ENCODE results near the gene SPDL1. TPM values are rescaled to one million over a fixed set of nuclear protein-coding genes. Genes with fewer than 3 reads are reported as not detected.

SPDL1 gene
- total and polyA plus RNA-seq, 2 donors from 2014 or later: 3.2 to 6.8 TPM

- DNase-seq (no peak), FAIRE-seq (no peak)
- no peak overlapping the region for H3K9ac ChIP-seq (ENCODE audit: low read length in 3 of 3)
- H3K9me3 ChIP-seq (ENCODE audit: control insufficient read depth in 2 of 3, insufficient read depth in 1 of 3, low read length in 3 of 3): no peaks in the 10 kb centered on the region
- intact Hi-C loops (cut with DNase I): no loop called here
- H3K27me3 ChIP-seq (ENCODE audit: control insufficient read depth, insufficient read depth, low read length): no peaks in the 10 kb centered on the region
- H3K36me3 ChIP-seq (ENCODE audit: control insufficient read depth in 2 of 3, insufficient read depth in 3 of 3, low read length in 3 of 3): no peaks in the 10 kb centered on the region
- H3K4me1 ChIP-seq (ENCODE audit: control insufficient read depth in 2 of 3, insufficient read depth in 2 of 3, low read depth in 1 of 3, low read length in 3 of 3): no peaks in the 10 kb centered on the region
- no peak overlapping the region for H3K27ac ChIP-seq (ENCODE audit: low read depth in 2 of 2, low read length in 2 of 2)
- no peak overlapping the region for H3K4me3 ChIP-seq (ENCODE audit: low read length in 3 of 3)
- no peak for TF ChIP-seq CTCF (IDR thresholded peaks at IDR 0.05; ENCODE audit: borderline replicate concordance, extremely low read depth, insufficient read depth)
Observed at GRCh38 chr5:169646856-169647255, 63.3 kb downstream of the SPDL1 start.

DNA sequence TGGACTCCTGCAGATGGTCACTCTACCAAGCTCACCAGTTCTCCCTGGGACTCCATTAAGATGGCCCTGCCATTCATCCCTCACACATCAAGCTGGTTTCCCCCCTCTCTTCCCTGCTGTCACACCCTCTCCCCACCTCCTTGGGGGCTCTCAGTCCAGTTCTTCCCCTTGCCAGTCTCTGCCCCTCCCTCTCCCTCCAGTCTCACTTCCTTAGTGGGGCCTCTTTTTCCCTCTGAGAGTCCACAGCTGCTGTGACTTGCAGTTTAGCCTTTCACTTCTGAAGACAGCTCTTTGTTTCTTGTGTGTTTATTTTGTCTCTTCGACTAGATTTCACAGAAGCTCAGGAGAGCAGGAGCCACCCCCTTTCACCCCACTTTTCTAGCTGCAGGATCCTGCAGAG is 64.0 kb downstream of the SPDL1 start:
- no peak overlapping the region for H3K4me3 ChIP-seq (ENCODE audit: low read length in 3 of 3)
- H3K36me3 ChIP-seq (ENCODE audit: control insufficient read depth in 2 of 3, insufficient read depth in 3 of 3, low read length in 3 of 3): no peaks in the 10 kb centered on the region
- no peak for TF ChIP-seq CTCF (IDR thresholded peaks at IDR 0.05; ENCODE audit: borderline replicate concordance, extremely low read depth, insufficient read depth)
- H3K27me3 ChIP-seq (ENCODE audit: control insufficient read depth, insufficient read depth, low read length): no peaks in the 10 kb centered on the region
- no peak overlapping the region for H3K27ac ChIP-seq (ENCODE audit: low read depth in 2 of 2, low read length in 2 of 2)
- no peaks in the 10 kb centered on the region for H3K9me3 ChIP-seq (ENCODE audit: control insufficient read depth in 2 of 3, insufficient read depth in 1 of 3, low read length in 3 of 3)
- FAIRE-seq (no peak), DNase-seq (peak in 2 of 5 donors; percentile 16 to 65)
- H3K9ac ChIP-seq (ENCODE audit: low read length in 3 of 3): no peak overlapping the region
- intact Hi-C loops (cut with DNase I): no loop called here
- H3K4me1 ChIP-seq (ENCODE audit: control insufficient read depth in 2 of 3, insufficient read depth in 2 of 3, low read depth in 1 of 3, low read length in 3 of 3): no peaks in the 10 kb centered on the region

- no peaks in the 10 kb centered on the region for H3K27me3 ChIP-seq (ENCODE audit: control insufficient read depth, insufficient read depth, low read length)
- H3K9me3 ChIP-seq (ENCODE audit: control insufficient read depth in 2 of 3, insufficient read depth in 1 of 3, low read length in 3 of 3): no peaks in the 10 kb centered on the region
- DNase-seq (no peak), FAIRE-seq (no peak)
- no peaks in the 10 kb centered on the region for H3K36me3 ChIP-seq (ENCODE audit: control insufficient read depth in 2 of 3, insufficient read depth in 3 of 3, low read length in 3 of 3)
- H3K9ac ChIP-seq (ENCODE audit: low read length in 3 of 3): no peak overlapping the region
- no peak for TF ChIP-seq CTCF (IDR thresholded peaks at IDR 0.05; ENCODE audit: borderline replicate concordance, extremely low read depth, insufficient read depth)
- H3K4me3 ChIP-seq (ENCODE audit: low read length in 3 of 3): no peak overlapping the region
- intact Hi-C loops (cut with DNase I): no loop called here
- no peak overlapping the region for H3K27ac ChIP-seq (ENCODE audit: low read depth in 2 of 2, low read length in 2 of 2)
- no peaks in the 10 kb centered on the region for H3K4me1 ChIP-seq (ENCODE audit: control insufficient read depth in 2 of 3, insufficient read depth in 2 of 3, low read depth in 1 of 3, low read length in 3 of 3)
Observed at GRCh38 chr5:169648725-169649310, 65.2 kb downstream of the SPDL1 start.

GRCh38 chr5:169649486-169649885 is 65.9 kb downstream of the SPDL1 start:
- Histone ChIP-seq H3K36me3 (ENCODE audit: control insufficient read depth in 2 of 3, insufficient read depth in 3 of 3, low read length in 3 of 3) (no peaks in the 10 kb centered on the region), H3K27me3 (ENCODE audit: control insufficient read depth, insufficient read depth, low read length) (no peaks in the 10 kb centered on the region), H3K9ac (ENCODE audit: low read length in 3 of 3) (no peak overlapping the region), H3K4me3 (ENCODE audit: low read length in 3 of 3) (no peak overlapping the region), H3K9me3 (ENCODE audit: control insufficient read depth in 2 of 3, insufficient read depth in 1 of 3, low read length in 3 of 3) (no peaks in the 10 kb centered on the region), H3K27ac (ENCODE audit: low read depth in 2 of 2, low read length in 2 of 2) (no peak overlapping the region), H3K4me1 (ENCODE audit: control insufficient read depth in 2 of 3, insufficient read depth in 2 of 3, low read depth in 1 of 3, low read length in 3 of 3) (no peaks in the 10 kb centered on the region)
- no peak for FAIRE-seq
- DNase-seq: no peak
- TF ChIP-seq CTCF (IDR thresholded peaks at IDR 0.05; ENCODE audit: borderline replicate concordance, extremely low read depth, insufficient read depth): no peak
- intact Hi-C loops (cut with DNase I): no loop called here
